Measurements from ENCODE around the gene MTX3.

GRCh38 chr5:79947567-79947966, 43.5 kb downstream of the MTX3 start:
- TF ChIP-seq SP1 (IDR thresholded peaks at IDR 0.05) (no peak), CTCF (IDR thresholded peaks at IDR 0.05; ENCODE audit: low read depth, low read length, missing input control) (no peak), RAD21 (IDR thresholded peaks at IDR 0.05) (no peak), YY1 (IDR thresholded peaks at IDR 0.05) (no peak), NR2F2 (IDR thresholded peaks at IDR 0.05) (no peak), JUND (IDR thresholded peaks at IDR 0.05) (no peak), MAX (IDR thresholded peaks at IDR 0.05) (no peak), REST (IDR thresholded peaks at IDR 0.05) (no peak)
